Stimulated activated CD4-positive, alpha-beta T cell treated with anti-CD3 and anti-CD28 coated beads, Interleukin-2, amount 100 ng/mL, for 4 hours (primary cell): Measurements from ENCODE around the gene KCNK2.
"Not testable (repeated sequence)": the region's sequence is repeated elsewhere in the genome, so short reads cannot be mapped to it uniquely, and the experiment has no call there.

Experiments used
- DNase-seq: peaks from one replicate; pipeline ENCODE4 v3.0.0-alpha.2; 2020; ENCODE audit warnings: low read depth

The KCNK2 gene

GRCh38 chr1:215151841-215152549 lies 69.5 kb downstream of the KCNK2 start:
- DNase-seq = no peak

DNA sequence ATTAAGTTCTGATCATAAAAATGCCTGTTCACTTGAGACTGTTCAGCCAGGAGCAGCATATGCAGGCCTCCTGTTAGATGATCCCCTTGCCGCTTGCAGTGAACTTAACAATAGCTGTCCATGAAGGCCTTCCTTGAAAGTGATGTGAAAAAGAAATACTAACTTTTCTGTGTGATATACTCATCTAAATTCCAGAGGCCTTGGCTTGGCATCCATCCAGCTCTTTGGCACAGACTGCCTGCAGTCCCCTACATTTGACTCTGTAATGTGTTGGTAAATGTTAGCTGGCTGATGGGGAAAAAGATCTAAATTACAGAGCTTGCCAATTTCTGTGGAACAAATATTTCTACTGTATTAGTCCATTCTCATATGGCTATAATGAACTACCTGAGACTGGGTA lies 73.7 kb downstream of the KCNK2 start:
- no peak for DNase-seq

DNA sequence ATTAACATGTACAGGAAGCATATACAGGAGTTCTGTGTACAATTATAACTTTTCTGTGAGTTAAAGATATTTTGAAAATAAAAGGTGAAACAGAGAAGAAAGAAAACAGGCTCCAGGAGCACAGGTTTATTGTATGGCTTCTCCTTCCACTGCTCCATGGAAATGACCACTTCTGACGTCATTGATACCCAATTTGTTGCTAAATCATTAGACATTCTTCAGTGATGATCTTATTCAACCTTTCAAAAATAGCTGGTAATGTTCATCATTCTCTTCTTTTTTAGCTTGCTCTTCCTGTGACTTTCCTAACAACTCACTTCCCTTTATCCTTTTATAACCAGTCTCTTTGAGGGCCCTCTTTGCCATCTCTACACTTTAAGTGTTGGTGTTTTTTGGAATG lies 77.8 kb downstream of the KCNK2 start:
- DNase-seq = no peak

GRCh38 chr1:215163144-215163543 lies 80.6 kb downstream of the KCNK2 start:
- not testable (repeated sequence) for DNase-seq

DNA sequence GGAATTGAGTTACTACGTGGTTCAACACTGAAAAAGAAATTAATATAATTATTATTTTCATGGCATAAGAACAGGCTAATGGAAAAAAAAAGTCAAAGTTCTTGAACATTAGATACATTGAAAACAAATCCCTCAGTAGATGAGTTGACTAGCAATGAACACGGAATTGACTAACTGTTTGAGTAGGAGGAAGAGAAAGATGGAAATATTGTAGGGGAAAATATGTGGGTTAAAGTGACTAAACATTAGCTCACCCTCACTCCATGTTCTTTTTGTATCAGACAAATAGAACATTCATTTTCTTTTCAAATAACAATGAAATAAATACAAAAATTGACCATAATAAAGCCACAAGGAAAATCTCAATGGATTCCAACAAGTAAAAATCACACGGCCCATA lies 84.3 kb downstream of the KCNK2 start:
- no peak for DNase-seq

GRCh38 chr1:215181518-215181917 lies 99.0 kb downstream of the KCNK2 start:
- DNase-seq = no peak

DNA sequence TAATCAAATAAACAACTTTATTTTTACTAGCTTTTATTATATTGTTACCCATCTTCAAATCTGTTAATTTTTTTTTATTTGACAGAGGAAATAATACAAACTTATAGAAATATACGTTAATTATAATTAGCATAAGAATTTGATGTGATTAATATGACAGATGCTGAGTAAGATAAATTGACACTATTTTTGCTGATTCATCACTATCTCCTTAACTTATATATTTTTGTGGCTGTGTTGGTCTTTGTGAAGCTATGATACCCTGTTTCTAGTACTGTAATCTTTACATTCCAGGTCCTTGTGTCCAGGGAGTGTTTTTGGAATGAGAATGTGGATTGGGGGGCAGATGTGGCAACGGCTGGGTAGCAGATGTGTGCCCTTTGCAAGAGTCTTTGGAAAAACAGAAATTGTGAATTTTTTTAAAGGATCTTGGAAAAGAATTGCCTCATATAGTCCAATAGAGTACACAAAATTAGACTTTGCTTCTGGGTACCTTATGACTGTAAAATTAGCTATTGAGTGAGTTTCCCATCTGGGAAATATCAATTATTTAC lies 102.6 kb downstream of the KCNK2 start:
- DNase-seq = no peak

- DNase-seq = no peak
These were observed 105.9 kb downstream of the KCNK2 start for GRCh38 chr1:215188302-215188950.

DNA sequence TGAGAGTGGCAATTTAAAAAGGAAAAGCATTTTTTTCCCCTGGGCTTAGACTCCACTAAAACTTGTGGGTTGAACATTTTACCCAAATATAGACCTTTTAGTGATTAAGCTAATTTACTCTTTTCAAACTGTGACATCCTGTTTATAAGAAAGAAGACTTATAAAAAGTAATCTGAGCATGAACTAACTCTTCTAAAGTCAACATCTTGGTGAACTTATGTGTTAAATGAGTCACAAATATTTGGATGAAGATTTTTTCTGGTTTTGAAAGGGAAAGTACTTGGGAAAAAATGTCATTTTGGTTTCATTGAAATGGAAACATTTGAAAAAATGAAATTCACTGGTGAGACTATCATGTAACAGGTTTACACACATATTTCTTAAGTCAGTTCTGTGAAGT lies 109.8 kb downstream of the KCNK2 start:
- no peak for DNase-seq

DNA sequence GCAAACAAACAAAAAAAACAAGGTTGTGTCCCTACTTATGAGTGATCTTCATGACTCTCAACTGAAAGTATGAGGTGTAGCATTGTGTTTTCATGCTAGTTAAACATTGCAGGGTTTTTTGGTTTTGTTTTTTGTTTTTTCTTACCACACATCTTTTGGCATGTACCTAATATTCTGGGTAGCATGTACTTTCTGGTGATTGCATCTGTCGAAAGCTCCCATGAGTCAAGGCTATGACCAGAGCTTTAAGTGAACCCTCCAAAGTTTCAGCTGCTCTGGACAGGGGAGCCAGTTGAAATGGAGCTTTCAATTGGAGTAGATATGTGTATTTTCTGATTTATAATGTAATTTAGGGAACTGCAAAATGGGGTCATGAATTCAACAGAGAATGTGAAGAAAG lies 115.5 kb downstream of the KCNK2 start:
- DNase-seq = no peak

- no peak for DNase-seq
These were observed 117.6 kb downstream of the KCNK2 start for GRCh38 chr1:215200121-215200520.

DNA sequence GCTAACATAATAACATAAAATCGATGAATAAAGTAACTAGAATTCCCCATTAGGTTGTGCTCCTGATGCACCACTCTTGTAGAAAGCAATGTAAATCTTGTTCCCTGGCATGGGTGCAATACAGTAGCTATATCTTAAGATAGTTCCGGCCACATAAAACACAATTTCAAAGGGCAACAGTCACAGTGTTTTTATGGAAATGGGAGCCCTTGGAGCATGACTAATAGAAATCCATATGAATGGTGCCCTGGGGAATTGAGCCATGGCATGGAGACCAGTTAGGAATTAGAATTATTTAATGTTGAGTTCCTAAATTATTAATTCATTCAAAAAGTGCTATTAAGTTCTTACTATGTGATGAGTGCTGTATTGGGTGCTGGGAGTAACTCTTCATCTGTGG lies 118.7 kb downstream of the KCNK2 start:
- DNase-seq = no peak

- no peak for DNase-seq
These were observed 120.3 kb downstream of the KCNK2 start for GRCh38 chr1:215202868-215203267.

GRCh38 chr1:215210167-215210566 lies 127.6 kb downstream of the KCNK2 start:
- no peak for DNase-seq

DNA sequence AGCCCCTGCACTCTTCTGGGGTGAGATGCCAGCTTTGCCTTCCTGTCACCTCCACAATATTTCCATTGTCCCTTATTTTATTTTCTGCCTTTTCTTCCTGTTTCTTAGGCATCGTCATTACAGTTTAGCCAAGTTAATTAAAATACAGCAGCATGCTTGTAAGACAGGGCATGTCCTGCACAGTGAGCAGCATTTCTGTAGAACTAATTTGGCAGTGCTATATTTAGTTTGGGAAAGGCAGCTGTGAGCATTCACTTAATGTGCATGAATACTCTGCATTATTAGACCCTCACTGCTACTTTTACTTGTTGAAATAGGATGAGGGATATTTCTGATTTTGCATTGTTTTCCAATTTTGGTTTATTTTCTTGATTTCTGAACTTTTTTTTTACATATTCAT lies 133.3 kb downstream of the KCNK2 start:
- DNase-seq = no peak

GRCh38 chr1:215219372-215219771 lies 136.8 kb downstream of the KCNK2 start:
- no peak for DNase-seq

DNA sequence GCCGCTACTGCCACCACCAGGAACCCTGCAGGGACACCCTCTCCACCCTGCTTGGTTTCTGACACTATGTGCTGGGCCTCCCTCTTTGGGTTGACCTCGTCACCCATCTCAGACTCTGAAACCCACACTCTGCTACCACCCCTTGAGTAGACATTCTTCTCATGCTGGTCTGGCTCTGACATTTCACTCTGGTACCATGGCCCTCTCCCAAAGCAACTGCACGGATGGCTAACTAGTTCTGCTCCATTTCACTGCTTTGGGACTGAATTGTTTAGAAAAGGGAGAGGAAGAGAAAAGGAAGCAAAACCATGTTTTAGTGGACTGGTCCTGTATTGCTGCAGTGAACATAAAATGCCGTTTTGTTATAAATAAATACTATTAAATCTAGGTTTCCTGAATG lies 137.8 kb downstream of the KCNK2 start:
- DNase-seq = no peak

GRCh38 chr1:215226757-215227156 lies 144.2 kb downstream of the KCNK2 start:
- no peak for DNase-seq

GRCh38 chr1:215228193-215228592 lies 145.7 kb downstream of the KCNK2 start:
- DNase-seq = no peak

GRCh38 chr1:215241451-215241850 lies 158.9 kb downstream of the KCNK2 start:
- DNase-seq = no peak

DNA sequence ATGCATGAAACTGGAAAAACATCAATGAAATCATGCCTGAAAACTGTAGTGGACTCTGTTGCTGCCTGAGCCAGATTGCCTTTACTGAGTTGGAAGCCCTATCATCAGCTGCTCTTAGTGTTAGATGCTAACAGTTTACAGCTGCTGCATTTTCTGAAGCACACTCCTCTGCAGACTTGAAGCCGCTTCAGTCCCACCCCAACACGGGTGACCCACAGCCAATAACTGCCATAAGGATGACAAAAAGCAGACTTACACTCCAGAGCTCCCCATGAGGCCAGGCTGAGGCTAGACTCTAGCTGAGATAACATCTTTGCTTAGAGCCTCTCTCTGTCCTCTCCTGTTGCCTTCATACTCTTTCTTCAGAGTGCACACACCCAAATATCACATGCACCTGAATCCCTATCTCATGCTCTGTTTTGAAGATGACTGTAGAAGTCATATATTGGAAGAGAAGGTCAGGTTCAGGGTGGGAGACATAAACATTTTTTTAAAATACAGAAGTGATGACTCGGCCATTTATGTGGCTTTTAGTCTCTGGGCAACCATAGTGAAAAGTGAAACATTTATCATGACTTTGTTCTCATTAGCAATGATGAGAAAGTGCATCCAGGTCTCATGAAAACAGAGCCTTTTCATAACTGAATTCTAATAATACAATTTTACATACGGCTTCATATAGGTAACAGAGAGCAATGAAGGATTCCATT lies 161.0 kb downstream of the KCNK2 start:
- DNase-seq = no peak

- no peak for DNase-seq
These were observed 168.4 kb downstream of the KCNK2 start for GRCh38 chr1:215250913-215251312.

- DNase-seq = no peak
These were observed 168.9 kb downstream of the KCNK2 start for GRCh38 chr1:215251428-215251827.
